Adipocyte (in vitro differentiated cells): Measurements from ENCODE around the gene BCL2L11.

Experiments
- DNase-seq: peaks from one replicate; pipeline ENCODE4 v3.0.0-alpha.2; 2015; ENCODE audit warnings: low read depth
- H3K27me3 ChIP-seq: replicated peaks from 2 replicates; pipeline ENCODE4 v1.7.0; 2013; ENCODE audit warnings: mild to moderate bottlenecking, low read length, moderate library complexity; ENCODE audit not compliant: control insufficient read depth, insufficient read depth
- H3K36me3 ChIP-seq: 2 replicates; pipeline ENCODE4 v1.7.0; 2013; ENCODE audit warnings: low read length, mild to moderate bottlenecking, moderate library complexity; ENCODE audit not compliant: control insufficient read depth, insufficient read depth, severe bottlenecking
- H3K4me1 ChIP-seq: 2 replicates; pipeline ENCODE4 v1.7.0; 2013; ENCODE audit warnings: mild to moderate bottlenecking, low read length, moderate library complexity; ENCODE audit not compliant: control insufficient read depth, insufficient read depth
- H3K4me3 ChIP-seq: 2 replicates; pipeline ENCODE4 v1.7.0; 2013; ENCODE audit warnings: mild to moderate bottlenecking, low read length, moderate library complexity
- H3K9ac ChIP-seq: 2 replicates; pipeline ENCODE4 v1.7.0; 2013; ENCODE audit warnings: mild to moderate bottlenecking, low read length, moderate library complexity
- H3K9me3 ChIP-seq: 2 replicates; pipeline ENCODE4 v1.7.0; 2013; ENCODE audit warnings: mild to moderate bottlenecking, low read length, moderate library complexity; ENCODE audit not compliant: control insufficient read depth

BCL2L11 gene

DNA sequence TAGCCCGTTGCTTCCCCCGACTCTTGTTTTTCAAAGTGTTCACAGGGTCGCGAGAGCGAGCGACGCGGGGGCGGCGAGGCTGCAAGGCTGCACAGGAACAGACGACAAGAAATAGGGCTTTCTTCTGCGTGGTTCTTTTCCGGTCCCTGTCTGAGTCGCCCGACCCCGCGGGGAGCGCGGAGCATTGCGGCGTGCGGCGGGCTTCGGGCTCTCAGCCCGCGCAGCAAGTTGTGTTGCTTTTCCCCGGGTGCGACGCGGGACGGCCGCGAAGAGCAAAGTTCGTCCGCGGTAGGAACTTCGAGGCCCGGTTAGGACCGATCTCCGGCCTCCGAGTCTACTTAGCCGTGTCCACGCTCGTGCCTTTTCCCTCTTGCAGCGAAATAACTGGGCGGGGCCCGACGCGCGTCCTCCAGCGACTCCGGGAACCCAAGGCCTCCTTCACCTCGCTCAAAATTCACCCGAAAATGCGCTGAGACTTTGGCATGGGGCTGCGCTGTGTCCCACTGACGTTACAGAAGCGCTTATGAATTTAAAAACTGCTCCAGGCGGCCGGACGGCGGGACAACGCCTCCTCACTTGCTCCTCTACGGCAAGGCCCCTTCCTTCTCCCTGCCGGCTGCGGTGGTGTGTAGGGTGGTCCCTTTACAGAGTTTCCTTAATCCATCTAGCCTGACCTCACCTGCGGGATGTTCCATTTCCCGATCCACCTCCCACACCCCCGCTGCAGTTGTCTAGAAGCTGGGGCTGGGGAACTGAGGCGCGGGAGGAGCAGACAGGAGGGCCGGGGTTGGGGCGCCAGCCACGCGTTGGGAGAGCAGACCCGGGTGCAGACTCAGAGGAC is 1.5 kb upstream of the BCL2L11 start:
- Histone ChIP-seq H3K4me3 (no peak overlapping the region), H3K27me3 (peaks cover 3% of the 10 kb centered on the region)
- no peak for DNase-seq

DNA sequence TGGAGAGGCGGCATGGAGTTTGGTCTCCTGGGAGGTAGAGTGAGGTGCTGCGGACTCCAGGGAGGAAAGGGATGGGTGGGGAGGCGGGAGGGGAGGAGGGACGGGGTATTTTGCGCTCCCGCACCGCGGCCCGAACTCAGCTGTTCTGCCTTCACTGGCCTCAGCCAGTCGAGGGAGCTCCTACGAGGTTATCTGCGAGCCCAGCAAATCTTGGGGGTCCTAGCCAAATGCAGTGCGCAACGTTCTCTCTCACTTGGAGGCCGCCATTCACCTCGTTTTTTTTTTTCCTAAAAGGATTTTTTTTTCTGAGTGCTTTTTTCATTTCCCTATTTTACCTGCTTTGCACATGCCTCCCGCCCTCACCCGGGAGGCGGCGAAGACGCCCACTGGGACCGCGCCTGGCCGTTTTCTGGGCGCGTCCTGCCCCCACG is 877 bp upstream of the BCL2L11 start:
- no peaks in the 10 kb centered on the region for H3K27me3 ChIP-seq

More for the DNA sequence above, 1.5 kb upstream of the BCL2L11 start:
- Histone ChIP-seq H3K9ac (no peak overlapping the region), H3K36me3 (no peaks in the 10 kb centered on the region), H3K4me1 (peaks cover 12% of the 10 kb centered on the region), H3K9me3 (peaks cover 4% of the 10 kb centered on the region)

DNA sequence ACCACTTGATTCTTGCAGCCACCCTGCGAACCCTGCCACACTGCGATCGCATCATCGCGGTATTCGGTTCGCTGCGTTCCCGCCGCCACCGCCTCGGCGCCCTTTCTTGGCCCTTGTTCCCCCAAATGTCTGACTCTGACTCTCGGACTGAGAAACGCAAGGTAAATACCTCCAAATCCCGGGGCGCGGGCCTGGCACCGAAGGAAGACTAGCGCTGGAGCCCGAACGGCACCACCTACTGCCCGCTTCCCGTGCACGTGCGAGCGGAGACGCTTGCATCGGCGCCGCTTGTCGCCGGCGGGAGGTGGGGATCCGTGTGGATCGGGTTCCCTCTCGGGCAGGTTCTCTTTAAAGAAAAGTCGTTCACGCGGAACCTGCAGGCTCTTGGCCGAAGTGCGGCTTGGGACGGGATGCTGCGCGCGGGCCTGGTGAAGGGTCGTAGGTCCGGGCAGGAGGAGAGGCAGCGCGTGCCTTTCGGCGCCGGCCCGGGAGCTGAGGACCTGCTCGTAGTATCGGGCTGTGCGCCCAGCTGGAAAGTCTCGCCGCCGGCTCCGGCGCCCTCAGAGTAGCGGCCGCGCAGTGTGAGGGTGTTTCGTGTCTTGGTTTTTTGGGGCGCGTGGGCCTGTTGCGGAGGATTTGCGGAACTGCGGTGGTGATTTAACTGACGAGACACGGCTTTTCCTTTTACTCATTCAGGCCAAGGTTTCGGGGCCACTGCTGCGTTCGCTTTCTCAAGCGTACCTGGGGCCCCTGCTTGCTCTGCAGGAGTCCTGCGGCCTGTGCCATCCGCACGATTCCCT is 514 bp downstream of the BCL2L11 start:
- peak; percentile 68 for DNase-seq
- H3K9ac ChIP-seq = peak overlapping the region; percentile 86
- no peaks in the 10 kb centered on the region for H3K27me3 ChIP-seq
- peak overlapping the region; percentile 95 for H3K4me3 ChIP-seq
- H3K9me3 ChIP-seq = peaks cover 4% of the 10 kb centered on the region
- peaks cover 12% of the 10 kb centered on the region for H3K4me1 ChIP-seq
- peaks cover 8% of the 10 kb centered on the region for H3K36me3 ChIP-seq

More for the DNA sequence above, 877 bp upstream of the BCL2L11 start:
- peaks cover 12% of the 10 kb centered on the region for H3K4me1 ChIP-seq
- DNase-seq = no peak
- H3K9me3 ChIP-seq = peaks cover 4% of the 10 kb centered on the region
- H3K9ac ChIP-seq = no peak overlapping the region
- peak overlapping the region; percentile 95 for H3K4me3 ChIP-seq
- H3K36me3 ChIP-seq = peaks cover 1% of the 10 kb centered on the region

DNA sequence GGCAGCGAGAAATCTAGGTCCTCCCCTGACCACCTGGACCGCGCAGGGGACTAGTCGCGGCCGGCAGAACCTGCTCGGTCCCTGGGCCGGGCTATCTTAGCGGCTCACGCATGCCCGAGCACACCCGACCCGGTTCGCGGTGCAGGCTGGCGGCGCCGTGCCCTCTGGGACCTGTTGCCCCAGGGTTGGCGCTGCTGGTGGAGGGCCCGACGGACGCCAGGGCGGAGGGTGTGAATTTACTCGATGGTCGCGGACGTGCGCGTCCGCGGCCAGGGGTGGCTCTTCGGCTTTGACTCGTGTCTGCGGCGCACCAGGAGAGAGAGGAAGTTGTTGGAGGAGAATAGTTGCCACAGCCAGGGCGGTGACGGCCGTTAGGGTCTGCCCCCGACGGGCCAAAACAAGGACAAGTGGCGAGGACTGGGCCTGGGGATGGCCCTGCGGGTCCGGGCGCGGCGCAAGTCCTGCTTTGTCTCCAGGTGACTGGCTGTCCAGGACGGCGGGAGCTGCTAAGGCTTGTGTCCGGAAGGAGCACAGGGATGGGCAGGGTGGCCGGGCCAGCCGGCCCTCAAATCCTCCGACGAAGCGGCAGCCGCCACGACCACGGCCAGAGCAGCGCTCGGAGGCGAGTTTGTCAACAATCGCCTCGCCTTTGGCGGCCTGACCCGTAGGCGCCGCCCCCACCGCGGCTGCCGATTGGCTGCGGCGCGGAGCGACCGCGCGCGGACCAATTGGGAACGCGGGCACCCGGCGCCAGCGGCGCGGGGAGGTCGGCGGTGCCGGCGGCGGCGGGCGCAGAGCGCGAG is 1.3 kb downstream of the BCL2L11 start:
- no peaks in the 10 kb centered on the region for H3K27me3 ChIP-seq
- H3K4me3 ChIP-seq = peak overlapping the region; percentile 95
- peaks cover 12% of the 10 kb centered on the region for H3K4me1 ChIP-seq
- peaks cover 4% of the 10 kb centered on the region for H3K9me3 ChIP-seq
- peak overlapping the region; percentile 86 for H3K9ac ChIP-seq
- peaks cover 8% of the 10 kb centered on the region for H3K36me3 ChIP-seq
- DNase-seq = peak; percentile 96

DNA sequence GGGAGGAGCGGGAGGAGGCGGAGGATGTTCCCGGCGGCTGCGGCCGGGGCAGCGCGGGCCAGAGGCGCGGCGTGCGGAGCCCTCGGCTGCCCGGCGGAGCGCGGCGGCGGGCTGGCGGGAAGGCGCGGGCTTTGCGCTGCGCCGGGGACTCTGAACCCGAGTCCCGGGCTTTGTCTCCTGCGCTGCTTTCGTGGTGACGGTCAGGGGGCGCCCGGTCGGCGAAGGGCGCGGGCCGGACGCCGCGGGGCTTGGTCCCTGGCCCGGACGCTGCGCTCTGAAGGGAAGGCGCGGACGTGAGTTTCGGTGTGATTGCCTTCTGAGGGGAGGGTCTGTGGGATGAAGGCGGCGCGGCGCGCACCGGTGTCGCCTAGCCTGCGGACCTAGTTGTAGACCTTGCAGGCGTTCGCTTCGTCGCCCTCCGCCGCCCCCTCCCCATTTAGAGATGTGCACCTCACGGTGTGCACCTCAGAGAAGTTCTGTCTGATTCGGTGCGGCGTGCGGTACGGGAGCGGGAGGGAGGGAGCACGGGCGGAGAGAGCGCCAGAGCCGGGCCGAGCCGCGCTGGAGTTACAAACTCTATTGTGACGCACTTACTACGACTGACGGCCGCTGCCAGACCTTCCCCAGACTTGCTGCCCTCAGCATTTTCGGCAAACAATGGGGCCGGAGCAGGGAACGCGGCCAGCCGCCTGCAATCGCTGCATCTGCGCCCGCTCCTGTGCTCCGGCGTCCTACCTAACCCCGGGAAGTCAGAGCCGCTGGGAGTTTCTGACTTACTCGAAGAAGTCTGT is 2.1 kb downstream of the BCL2L11 start:
- peaks cover 4% of the 10 kb centered on the region for H3K9me3 ChIP-seq
- peak overlapping the region; percentile 89 for H3K9ac ChIP-seq
- peak; percentile 92 for DNase-seq
- no peaks in the 10 kb centered on the region for H3K27me3 ChIP-seq
- H3K4me1 ChIP-seq = peaks cover 9% of the 10 kb centered on the region
- peaks cover 8% of the 10 kb centered on the region for H3K36me3 ChIP-seq
- H3K4me3 ChIP-seq = peak overlapping the region; percentile 95

DNA sequence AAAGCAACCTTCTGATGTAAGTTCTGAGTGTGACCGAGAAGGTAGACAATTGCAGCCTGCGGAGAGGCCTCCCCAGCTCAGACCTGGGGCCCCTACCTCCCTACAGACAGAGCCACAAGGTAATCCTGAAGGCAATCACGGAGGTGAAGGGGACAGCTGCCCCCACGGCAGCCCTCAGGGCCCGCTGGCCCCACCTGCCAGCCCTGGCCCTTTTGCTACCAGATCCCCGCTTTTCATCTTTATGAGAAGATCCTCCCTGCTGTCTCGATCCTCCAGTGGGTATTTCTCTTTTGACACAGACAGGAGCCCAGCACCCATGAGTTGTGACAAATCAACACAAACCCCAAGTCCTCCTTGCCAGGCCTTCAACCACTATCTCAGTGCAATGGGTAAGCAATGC is 3.0 kb downstream of the BCL2L11 start:
- Histone ChIP-seq H3K36me3 (peaks cover 8% of the 10 kb centered on the region), H3K9ac (peak overlapping the region; percentile 89), H3K27me3 (no peaks in the 10 kb centered on the region), H3K4me1 (peaks cover 9% of the 10 kb centered on the region), H3K9me3 (peaks cover 4% of the 10 kb centered on the region), H3K4me3 (peak overlapping the region; percentile 95)
- no peak for DNase-seq

DNA sequence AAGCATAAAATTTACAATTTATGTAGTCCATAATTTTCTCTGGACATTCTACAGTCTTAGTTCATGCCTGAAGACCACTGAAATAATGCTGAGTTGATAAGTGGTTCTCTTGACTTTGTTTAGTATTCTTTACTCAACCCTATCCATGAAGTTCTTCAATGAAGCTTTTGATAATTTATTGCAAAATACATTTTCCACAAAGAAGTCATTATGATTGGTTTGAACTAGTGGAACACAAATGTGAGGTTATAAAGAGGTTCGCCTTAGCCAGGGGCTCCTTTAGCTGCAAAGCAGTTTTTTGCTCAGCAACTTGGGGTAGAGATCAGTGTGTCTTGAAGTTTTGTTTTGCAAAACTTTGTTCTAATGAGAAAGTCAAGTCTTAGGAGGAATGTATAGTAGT is 5.9 kb downstream of the BCL2L11 start:
- peaks cover 6% of the 10 kb centered on the region for H3K4me1 ChIP-seq
- H3K9me3 ChIP-seq = no peaks in the 10 kb centered on the region
- H3K9ac ChIP-seq = no peak overlapping the region
- DNase-seq = no peak
- H3K27me3 ChIP-seq = no peaks in the 10 kb centered on the region
- peaks cover 13% of the 10 kb centered on the region for H3K36me3 ChIP-seq
- H3K4me3 ChIP-seq = no peak overlapping the region

DNA sequence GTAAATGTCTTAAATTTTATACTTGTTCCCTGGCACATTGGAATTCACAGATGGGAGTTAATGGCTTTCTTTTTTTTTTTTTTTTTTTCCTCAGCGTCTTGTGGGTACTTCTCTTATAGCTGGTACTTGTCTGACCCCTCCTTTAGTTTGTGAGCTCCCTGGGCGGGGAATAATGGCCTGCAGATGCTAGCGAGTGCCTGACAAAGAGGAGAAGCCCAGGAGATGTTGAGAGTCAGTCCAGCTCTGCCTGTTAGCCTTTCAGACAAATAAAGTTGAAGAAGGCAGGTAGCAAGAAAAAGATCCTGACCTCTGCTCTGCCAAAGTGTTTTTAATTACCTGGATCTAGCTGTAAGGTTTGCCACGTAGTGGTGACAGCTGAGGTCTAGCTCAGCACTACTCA is 6.6 kb downstream of the BCL2L11 start:
- no peak for DNase-seq
- Histone ChIP-seq H3K36me3 (peaks cover 17% of the 10 kb centered on the region), H3K9me3 (no peaks in the 10 kb centered on the region), H3K27me3 (no peaks in the 10 kb centered on the region), H3K9ac (no peak overlapping the region), H3K4me3 (no peak overlapping the region), H3K4me1 (no peaks in the 10 kb centered on the region)

DNA sequence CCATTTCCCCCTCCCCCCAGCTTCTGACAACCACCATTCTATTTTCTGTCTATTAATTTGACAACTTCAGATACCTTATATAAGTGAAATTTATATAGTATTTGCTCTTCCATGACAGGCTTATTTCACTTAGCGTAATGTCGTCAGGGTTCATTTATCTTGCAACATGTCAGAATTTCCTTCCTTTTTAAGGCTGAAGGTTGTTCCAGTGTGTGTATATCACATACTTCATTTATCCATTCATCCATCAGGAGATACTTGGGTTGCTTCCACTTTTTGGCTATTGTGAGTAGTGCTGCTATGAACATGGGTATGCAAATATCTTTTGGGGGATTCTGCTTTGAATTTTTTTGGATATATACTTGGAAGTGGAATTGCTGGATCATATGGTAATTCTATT is 7.4 kb downstream of the BCL2L11 start:
- Histone ChIP-seq H3K4me3 (no peak overlapping the region), H3K9ac (no peak overlapping the region), H3K4me1 (no peaks in the 10 kb centered on the region), H3K36me3 (peaks cover 17% of the 10 kb centered on the region), H3K9me3 (no peaks in the 10 kb centered on the region), H3K27me3 (no peaks in the 10 kb centered on the region)
- DNase-seq = no peak

DNA sequence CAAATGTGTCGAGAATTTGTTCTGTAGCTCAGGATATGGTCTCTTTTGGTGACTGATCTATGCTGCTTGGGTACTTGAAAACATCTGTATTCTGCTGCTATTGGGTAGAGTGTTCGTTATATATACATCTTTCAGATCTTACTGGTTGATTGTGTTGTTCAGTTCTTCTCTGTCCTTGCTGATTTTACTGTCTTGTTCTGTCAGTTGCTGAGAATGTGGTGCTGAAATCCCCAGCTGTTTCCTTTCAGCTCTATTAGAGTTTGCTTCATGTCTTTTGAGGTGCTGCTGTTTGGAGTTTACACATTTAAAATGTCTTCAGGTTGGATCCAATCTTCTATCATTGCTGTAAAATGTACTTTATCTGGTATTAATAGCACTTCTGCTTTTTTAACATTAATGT is 12.9 kb downstream of the BCL2L11 start:
- no peaks in the 10 kb centered on the region for H3K27me3 ChIP-seq
- H3K4me3 ChIP-seq = no peak overlapping the region
- H3K9ac ChIP-seq = no peak overlapping the region
- H3K9me3 ChIP-seq = no peaks in the 10 kb centered on the region
- DNase-seq = no peak
- H3K4me1 ChIP-seq = peaks cover 13% of the 10 kb centered on the region
- peaks cover 9% of the 10 kb centered on the region for H3K36me3 ChIP-seq
